ENCODE data around the gene SEL1L3. TPM values are rescaled to one million over a fixed set of nuclear protein-coding genes. Genes with fewer than 3 reads are reported as not detected.
A peak's percentile ranks its signal among the peaks of the same experiment; 100 is the strongest.

SEL1L3 gene
- total RNA-seq, 1 experiment from 2014 or later = 48.3 TPM

DNA sequence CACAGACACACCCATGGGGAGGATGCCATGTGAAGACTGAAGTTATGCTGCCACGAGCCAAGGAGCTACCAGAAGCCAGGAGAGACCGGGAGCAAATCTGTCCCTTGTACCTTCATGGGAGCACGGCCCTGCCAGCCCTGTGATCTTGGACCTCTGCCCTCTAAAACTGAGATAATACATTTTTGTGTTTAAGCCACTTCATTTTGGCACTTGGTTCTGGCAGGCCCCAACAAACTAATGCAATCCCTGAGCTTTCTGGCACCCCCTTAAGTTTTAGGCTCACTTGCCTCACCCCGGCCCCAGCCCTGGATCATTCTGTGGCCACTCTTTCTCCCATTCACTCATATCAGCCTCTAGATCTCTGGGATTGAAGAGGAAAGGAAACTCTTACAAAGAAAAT lies 35.4 kb downstream of the SEL1L3 start:
- Histone ChIP-seq H3K79me1 (ENCODE audit: insufficient read depth, low read depth, low read length, poor library complexity, severe bottlenecking) (no peaks in the 10 kb centered on the region), H3K27ac (ENCODE audit: insufficient read length, low read depth, low read length) (no peak overlapping the region), H3K18ac (ENCODE audit: insufficient read length, low read depth, low read length) (no peak overlapping the region), H2BK20ac (ENCODE audit: low read depth, low read length, poor library complexity, severe bottlenecking) (no peak overlapping the region), H3K23me2 (ENCODE audit: insufficient read length, low read depth, low read length, poor library complexity, severe bottlenecking) (no peaks in the 10 kb centered on the region), H4K91ac (ENCODE audit: insufficient read length, low read depth, low read length) (no peak overlapping the region), H2AFZ (ENCODE audit: low read length) (no peak overlapping the region), H3K56ac (ENCODE audit: insufficient read length, low read depth, low read length) (no peak overlapping the region), H3K27me3 (ENCODE audit: insufficient read depth, low read length) (no peaks in the 10 kb centered on the region), H3K9ac (ENCODE audit: extremely low read depth, insufficient read length, low read length) (no peak overlapping the region), H3K4me1 (ENCODE audit: insufficient read depth, low read length) (peaks cover 4% of the 10 kb centered on the region; the same call in 1 of the 2 replicates), H3K23ac (ENCODE audit: insufficient read length, low read depth, low read length) (no peak overlapping the region), H2BK120ac (ENCODE audit: low read depth, low read length, poor library complexity, severe bottlenecking) (no peak overlapping the region), H2AK5ac (ENCODE audit: insufficient read length, low read length) (no peak overlapping the region), H3K4ac (ENCODE audit: low read depth, low read length) (no peak overlapping the region), H4K5ac (ENCODE audit: insufficient read length, low read depth, low read length) (no peak overlapping the region), H2BK5ac (ENCODE audit: insufficient read length, low read length) (no peak overlapping the region), H3K14ac (ENCODE audit: insufficient read depth, low read length) (no peak overlapping the region), H3T11ph (ENCODE audit: low read length) (no peak overlapping the region), H4K8ac (replicated peaks; ENCODE audit: insufficient read length, low read depth, low read length) (no peak overlapping the region), H2BK15ac (ENCODE audit: low read depth, low read length) (no peak overlapping the region; the same call in 1 of the 2 replicates), H3K9me3 (ENCODE audit: control insufficient read depth, low read depth, low read length) (no peaks in the 10 kb centered on the region), H4K20me1 (ENCODE audit: control insufficient read depth, insufficient read depth, insufficient read length) (no peaks in the 10 kb centered on the region), H3K4me2 (ENCODE audit: insufficient read depth, insufficient read length, low read length) (no peak overlapping the region), H2BK12ac (ENCODE audit: insufficient read length, low read depth, low read length) (no peak overlapping the region), H3K79me2 (ENCODE audit: insufficient read depth, low read length) (no peaks in the 10 kb centered on the region)
- H3K4me3 Mint-ChIP-seq = no peak overlapping the region
- H3K9me3 Mint-ChIP-seq = no peaks in the 10 kb centered on the region
- peaks cover 10 to 12% of the 10 kb centered on the region in 2 experiments for H3K4me1 Mint-ChIP-seq
- H3K27ac Mint-ChIP-seq = peak overlapping the region in 2 of 3 experiments; percentile 37 to 55; a peak in 4 of 7 replicates
- H3K27me3 Mint-ChIP-seq (ENCODE audit: low read depth) = no peaks in the 10 kb centered on the region
- no peak for DNase-seq
- TF ChIP-seq, protein P1, sequence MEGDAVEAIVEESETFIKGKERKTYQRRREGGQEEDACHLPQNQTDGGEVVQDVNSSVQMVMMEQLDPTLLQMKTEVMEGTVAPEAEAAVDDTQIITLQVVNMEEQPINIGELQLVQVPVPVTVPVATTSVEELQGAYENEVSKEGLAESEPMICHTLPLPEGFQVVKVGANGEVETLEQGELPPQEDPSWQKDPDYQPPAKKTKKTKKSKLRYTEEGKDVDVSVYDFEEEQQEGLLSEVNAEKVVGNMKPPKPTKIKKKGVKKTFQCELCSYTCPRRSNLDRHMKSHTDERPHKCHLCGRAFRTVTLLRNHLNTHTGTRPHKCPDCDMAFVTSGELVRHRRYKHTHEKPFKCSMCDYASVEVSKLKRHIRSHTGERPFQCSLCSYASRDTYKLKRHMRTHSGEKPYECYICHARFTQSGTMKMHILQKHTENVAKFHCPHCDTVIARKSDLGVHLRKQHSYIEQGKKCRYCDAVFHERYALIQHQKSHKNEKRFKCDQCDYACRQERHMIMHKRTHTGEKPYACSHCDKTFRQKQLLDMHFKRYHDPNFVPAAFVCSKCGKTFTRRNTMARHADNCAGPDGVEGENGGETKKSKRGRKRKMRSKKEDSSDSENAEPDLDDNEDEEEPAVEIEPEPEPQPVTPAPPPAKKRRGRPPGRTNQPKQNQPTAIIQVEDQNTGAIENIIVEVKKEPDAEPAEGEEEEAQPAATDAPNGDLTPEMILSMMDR (conservative IDR thresholded peaks at IDR 0.05) = no peak
- H3K36me3 Mint-ChIP-seq (ENCODE audit: insufficient read depth in 1 of 3, low read depth in 3 of 3) = peaks cover 9 to 32% (median 22%) of the 10 kb centered on the region in 3 experiments
- WGBS (ENCODE audit: extremely low coverage, insufficient read length, low lambda C conversion rate) = no CpG with 5 or more reads among the region's 4 CpGs

Measured in H9 (cell line).